IPS-18c (cell line): ENCODE data around the gene SMARCB1.

Source experiments
- H3K4me3 ChIP-seq: 2 replicates; pipeline ENCODE4 v1.7.0; 2013; ENCODE audit warnings: low read depth, mild to moderate bottlenecking, low read length, moderate library complexity; ENCODE audit not compliant: insufficient read depth
- H3K9me3 ChIP-seq: one replicate; pipeline ENCODE4 v1.6.1; 2013; ENCODE audit warnings: mild to moderate bottlenecking, low read length, moderate library complexity; ENCODE audit not compliant: control insufficient read depth, insufficient read depth

Gene SMARCB1

GRCh38 chr22:23774922-23775436, 11.8 kb upstream of the SMARCB1 start:
- Histone ChIP-seq H3K9me3 (no peaks in the 10 kb centered on the region), H3K4me3 (no peak overlapping the region)

- Histone ChIP-seq H3K4me3 (no peak overlapping the region), H3K9me3 (no peaks in the 10 kb centered on the region)
Measured at GRCh38 chr22:23775779-23776375, 10.9 kb upstream of the SMARCB1 start.

GRCh38 chr22:23777776-23778576, 8.8 kb upstream of the SMARCB1 start:
- no peaks in the 10 kb centered on the region for H3K9me3 ChIP-seq
- H3K4me3 ChIP-seq: no peak overlapping the region

GRCh38 chr22:23778577-23778900, 8.2 kb upstream of the SMARCB1 start:
- Histone ChIP-seq H3K4me3 (no peak overlapping the region), H3K9me3 (no peaks in the 10 kb centered on the region)

GRCh38 chr22:23779083-23779482, 7.7 kb upstream of the SMARCB1 start:
- Histone ChIP-seq H3K9me3 (no peaks in the 10 kb centered on the region), H3K4me3 (no peak overlapping the region)

- Histone ChIP-seq H3K4me3 (no peak overlapping the region), H3K9me3 (no peaks in the 10 kb centered on the region)
Measured at GRCh38 chr22:23779731-23780130, 7.0 kb upstream of the SMARCB1 start.

GRCh38 chr22:23780146-23780748, 6.5 kb upstream of the SMARCB1 start:
- no peaks in the 10 kb centered on the region for H3K9me3 ChIP-seq
- H3K4me3 ChIP-seq: no peak overlapping the region

GRCh38 chr22:23781065-23781464, 5.7 kb upstream of the SMARCB1 start:
- no peak overlapping the region for H3K4me3 ChIP-seq
- no peaks in the 10 kb centered on the region for H3K9me3 ChIP-seq

- Histone ChIP-seq H3K4me3 (no peak overlapping the region), H3K9me3 (no peaks in the 10 kb centered on the region)
Measured at GRCh38 chr22:23781511-23782183, 5.1 kb upstream of the SMARCB1 start.

- no peak overlapping the region for H3K4me3 ChIP-seq
- no peaks in the 10 kb centered on the region for H3K9me3 ChIP-seq
Measured at GRCh38 chr22:23782252-23782651, 4.5 kb upstream of the SMARCB1 start.

- Histone ChIP-seq H3K4me3 (no peak overlapping the region), H3K9me3 (no peaks in the 10 kb centered on the region)
Measured at GRCh38 chr22:23782703-23783102, 4.1 kb upstream of the SMARCB1 start.

- Histone ChIP-seq H3K4me3 (no peak overlapping the region), H3K9me3 (no peaks in the 10 kb centered on the region)
Measured at GRCh38 chr22:23783265-23784150, 3.3 kb upstream of the SMARCB1 start.

GRCh38 chr22:23784215-23784732, 2.5 kb upstream of the SMARCB1 start:
- H3K4me3 ChIP-seq: no peak overlapping the region
- H3K9me3 ChIP-seq: no peaks in the 10 kb centered on the region

GRCh38 chr22:23786261-23786710, 480 bp upstream of the SMARCB1 start:
- Histone ChIP-seq H3K9me3 (no peaks in the 10 kb centered on the region), H3K4me3 (peak overlapping the region; percentile 98)

- peak overlapping the region; percentile 98 for H3K4me3 ChIP-seq
- no peaks in the 10 kb centered on the region for H3K9me3 ChIP-seq
Measured at GRCh38 chr22:23787600-23787896, 782 bp downstream of the SMARCB1 start.

GRCh38 chr22:23787910-23788309, 1.1 kb downstream of the SMARCB1 start:
- H3K4me3 ChIP-seq: peak overlapping the region; percentile 98
- H3K9me3 ChIP-seq: no peaks in the 10 kb centered on the region

- H3K9me3 ChIP-seq: no peaks in the 10 kb centered on the region
- no peak overlapping the region for H3K4me3 ChIP-seq
Measured at GRCh38 chr22:23789121-23789520, 2.4 kb downstream of the SMARCB1 start.
